Choroid plexus epithelial cell (primary cell): ENCODE results near the gene CACNA1E.

Experiments used
- DNase-seq: peaks from one replicate; pipeline ENCODE4 v3.0.0-alpha.2; 2010; ENCODE audit warnings: low read depth
- H3K4me3 ChIP-seq: 2 replicates; pipeline ENCODE4 v1.5.1; 2011; ENCODE audit warnings: low read depth, mild to moderate bottlenecking, control low read depth, low read length, moderate library complexity
- CTCF ChIP-seq: conservative IDR thresholded peaks from 2 replicates; pipeline ENCODE4 v1.5.1; 2011; ENCODE audit warnings: low read depth, mild to moderate bottlenecking, control low read depth, inconsistent platforms, low read length, moderate library complexity

Gene CACNA1E

GRCh38 chr1:181588631-181589030 lies 105.3 kb downstream of the CACNA1E start:
- DNase-seq = no peak
- no peak for TF ChIP-seq CTCF
- no peak overlapping the region for H3K4me3 ChIP-seq

GRCh38 chr1:181592255-181592859 lies 109.0 kb downstream of the CACNA1E start:
- DNase-seq = no peak
- H3K4me3 ChIP-seq = no peak overlapping the region
- no peak for TF ChIP-seq CTCF

- no peak overlapping the region for H3K4me3 ChIP-seq
- DNase-seq = no peak
- no peak for TF ChIP-seq CTCF
These were observed 109.7 kb downstream of the CACNA1E start for GRCh38 chr1:181593042-181593441.

- no peak for TF ChIP-seq CTCF
- H3K4me3 ChIP-seq = no peak overlapping the region
- DNase-seq = no peak
These were observed 111.2 kb downstream of the CACNA1E start for GRCh38 chr1:181594553-181594952.

- no peak overlapping the region for H3K4me3 ChIP-seq
- no peak for DNase-seq
- TF ChIP-seq CTCF = no peak
These were observed 111.9 kb downstream of the CACNA1E start for GRCh38 chr1:181595234-181595633.

- TF ChIP-seq CTCF = no peak
- no peak for DNase-seq
- no peak overlapping the region for H3K4me3 ChIP-seq
These were observed 118.1 kb downstream of the CACNA1E start for GRCh38 chr1:181601186-181601950.
